Measurements from ENCODE around the gene LAMC3.

LAMC3 gene

GRCh38 chr9:131072107-131072870 lies 63.3 kb downstream of the LAMC3 start:
- DNase-seq (ENCODE audit: low read depth in 2 of 2, low spot score in 1 of 2): no peak

- DNase-seq (ENCODE audit: low read depth in 2 of 2, low spot score in 1 of 2): no peak
Observed at GRCh38 chr9:131072871-131073237, 63.9 kb downstream of the LAMC3 start.

- no peak for DNase-seq (ENCODE audit: low read depth in 2 of 2, low spot score in 1 of 2)
Observed at GRCh38 chr9:131076347-131077195, 67.6 kb downstream of the LAMC3 start.

- no peak for DNase-seq (ENCODE audit: low read depth in 2 of 2, low spot score in 1 of 2)
Observed at GRCh38 chr9:131078427-131079366, 69.7 kb downstream of the LAMC3 start.

- no peak for DNase-seq (ENCODE audit: low read depth in 2 of 2, low spot score in 1 of 2)
Observed at GRCh38 chr9:131080589-131080988, 71.6 kb downstream of the LAMC3 start.

- DNase-seq (ENCODE audit: low read depth in 2 of 2, low spot score in 1 of 2): no peak
Observed at GRCh38 chr9:131081868-131082267, 72.9 kb downstream of the LAMC3 start.

GRCh38 chr9:131082774-131083512 lies 74.0 kb downstream of the LAMC3 start:
- no peak for DNase-seq (ENCODE audit: low read depth in 2 of 2, low spot score in 1 of 2)

GRCh38 chr9:131084661-131085369 lies 75.8 kb downstream of the LAMC3 start:
- DNase-seq (ENCODE audit: low read depth in 2 of 2, low spot score in 1 of 2): no peak

GRCh38 chr9:131085370-131086122 lies 76.6 kb downstream of the LAMC3 start:
- DNase-seq (ENCODE audit: low read depth in 2 of 2, low spot score in 1 of 2): no peak

GRCh38 chr9:131087354-131087893 lies 78.5 kb downstream of the LAMC3 start:
- DNase-seq (ENCODE audit: low read depth in 2 of 2, low spot score in 1 of 2): no peak

- DNase-seq (ENCODE audit: low read depth in 2 of 2, low spot score in 1 of 2): no peak
Observed at GRCh38 chr9:131090025-131090787, 81.2 kb downstream of the LAMC3 start.

- DNase-seq (ENCODE audit: low read depth in 2 of 2, low spot score in 1 of 2): no peak
Observed at GRCh38 chr9:131091352-131091992, 82.5 kb downstream of the LAMC3 start.

- DNase-seq (ENCODE audit: low read depth in 2 of 2, low spot score in 1 of 2): no peak
Observed at GRCh38 chr9:131092030-131092429, 83.1 kb downstream of the LAMC3 start.

GRCh38 chr9:131092548-131093440 lies 83.8 kb downstream of the LAMC3 start:
- no peak for DNase-seq (ENCODE audit: low read depth in 2 of 2, low spot score in 1 of 2)

- no peak for DNase-seq (ENCODE audit: low read depth in 2 of 2, low spot score in 1 of 2)
Observed at GRCh38 chr9:131094015-131094414, 85.0 kb downstream of the LAMC3 start.

- no peak for DNase-seq (ENCODE audit: low read depth in 2 of 2, low spot score in 1 of 2)
Observed at GRCh38 chr9:131094622-131095021, 85.6 kb downstream of the LAMC3 start.

All from stimulated activated CD8-positive, alpha-beta memory T cell treated with anti-CD3 and anti-CD28 coated beads, Interleukin-4, amount 100 ng/mL, for 4 hours (primary cell).